Esophagus muscularis mucosa (tissue), 4 donors: ENCODE measurements around the gene LRRTM4. TPM values are rescaled to one million over a fixed set of nuclear protein-coding genes. Genes with fewer than 3 reads are reported as not detected.
"Not testable (repeated sequence)": the region's sequence is repeated elsewhere in the genome, so short reads cannot be mapped to it uniquely, and the experiment has no call there.

Experiments used
- DNase-seq: peaks from one replicate; pipeline ENCODE4 v3.0.0-alpha.2; 2017; ENCODE audit errors: extremely low spot score
- H3K27ac ChIP-seq, 4 donors: fragments of 200-600 bp; sonication (generic); replicated peaks in 1 of 4; 1 replicate in 3 of 4; 2 replicates in 1 of 4; pipeline ENCODE4 v1.5.1; 2016 to 2019; ENCODE audit warnings: mild to moderate bottlenecking in 1 of 4
- H3K27me3 ChIP-seq, 4 donors: fragments of 200-600 bp; sonication (generic); one replicate each; pipeline versions ENCODE4 v1.5.1 to v1.6.0; 2016 to 2019
- H3K36me3 ChIP-seq, 4 donors: fragments of 200-600 bp; sonication (generic); one replicate each; pipeline ENCODE4 v1.5.1; 2016 to 2019
- H3K4me1 ChIP-seq, 4 donors: fragments of 200-600 bp; sonication (generic); one replicate each; pipeline ENCODE4 v1.5.1; 2016 to 2019
- H3K4me3 ChIP-seq, 4 donors: fragments of 200-600 bp; sonication (generic); 1 replicate in 2 of 4; 2 replicates in 2 of 4; pipeline ENCODE4 v1.5.1; 2016 to 2019; ENCODE audit warnings: mild to moderate bottlenecking in 4 of 4, moderate library complexity in 1 of 4
- H3K9me3 ChIP-seq, 4 donors: fragments of 200-600 bp; sonication (generic); 1 replicate in 3 of 4; 2 replicates in 1 of 4; pipeline ENCODE4 v1.5.1; 2016 to 2019
- EP300 ChIP-seq: sonication (generic); formaldehyde crosslinking; IDR thresholded peaks from one replicate; pipeline ENCODE4 v1.6.1; 2017; ENCODE audit warnings: antibody characterized with exemption
- POLR2A ChIP-seq: fragments of 450-650 bp; IDR thresholded peaks from one replicate; pipeline ENCODE4 v1.6.1; 2017; ENCODE audit warnings: antibody characterized with exemption, moderate library complexity, mild to moderate bottlenecking, low read depth
- POLR2AphosphoS5 ChIP-seq, 2 donors: sonication (generic); formaldehyde crosslinking; IDR thresholded peaks; one replicate each; pipeline ENCODE4 v1.6.1; 2017; ENCODE audit warnings: antibody characterized with exemption in 2 of 2
- WGBS: methylation state at CpG from one replicate; pipeline ENCODE4 v1.1.5; 2018; 5-methylcytosine and 5-hydroxymethylcytosine counted together
- intact Hi-C: fragments of 100-400 bp; cut with DNase I; formaldehyde crosslinking; loops from one replicate; pipeline ENCODE4 v1.15.1; 2023
- total RNA-seq, 4 donors: library from RNA; depleted of rRNA; stranded (reverse); fragments of >200 nt; gene quantifications; one replicate each; pipeline versions ENCODE4 v1.1.0 to v1.2.1, GENCODE V29; 2016
- TF ChIP-seq, protein P1 (sequence below), 3 experiments: fragments of 200-600 bp in 2 of 3; fragments of 450-650 bp in 1 of 3; sonication (generic) in 2 of 3; IDR thresholded peaks; one replicate each; pipeline ENCODE4 v1.5.1; 2017 to 2019; ENCODE audit warnings: antibody characterized with exemption in 3 of 3, mild to moderate bottlenecking in 2 of 3, moderate library complexity in 1 of 3

The LRRTM4 gene
- total RNA-seq, 4 donors from 2014 or later, result 0.17 to 0.97 (median 0.41) TPM

DNA sequence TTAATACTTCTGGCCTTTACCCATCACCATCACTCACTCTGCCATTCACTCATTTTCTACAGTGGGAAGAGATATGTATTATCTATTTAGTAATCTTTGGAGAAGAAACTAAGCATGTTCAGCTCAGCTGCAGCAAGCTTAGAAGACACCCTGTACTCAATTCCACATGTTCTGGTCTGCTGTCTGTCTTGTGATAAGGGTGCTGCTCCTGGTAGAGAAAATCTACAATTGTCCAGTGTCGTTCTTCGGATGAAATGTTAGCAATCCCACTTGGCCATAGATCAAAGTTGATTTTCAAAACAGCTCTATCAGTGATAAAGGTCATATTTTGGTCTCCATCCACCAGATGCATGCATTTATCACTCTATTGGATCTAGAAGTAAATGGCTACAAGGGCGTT lies 337.1 kb downstream of the LRRTM4 start:
- H3K4me3 ChIP-seq, result no peak overlapping the region
- WGBS, result 87% methylated on average over 3 of the region's 3 CpGs
- TF ChIP-seq POLR2AphosphoS5 (IDR thresholded peaks at IDR 0.05), result no peak
- TF ChIP-seq POLR2A, result no peak
- TF ChIP-seq, protein P1, sequence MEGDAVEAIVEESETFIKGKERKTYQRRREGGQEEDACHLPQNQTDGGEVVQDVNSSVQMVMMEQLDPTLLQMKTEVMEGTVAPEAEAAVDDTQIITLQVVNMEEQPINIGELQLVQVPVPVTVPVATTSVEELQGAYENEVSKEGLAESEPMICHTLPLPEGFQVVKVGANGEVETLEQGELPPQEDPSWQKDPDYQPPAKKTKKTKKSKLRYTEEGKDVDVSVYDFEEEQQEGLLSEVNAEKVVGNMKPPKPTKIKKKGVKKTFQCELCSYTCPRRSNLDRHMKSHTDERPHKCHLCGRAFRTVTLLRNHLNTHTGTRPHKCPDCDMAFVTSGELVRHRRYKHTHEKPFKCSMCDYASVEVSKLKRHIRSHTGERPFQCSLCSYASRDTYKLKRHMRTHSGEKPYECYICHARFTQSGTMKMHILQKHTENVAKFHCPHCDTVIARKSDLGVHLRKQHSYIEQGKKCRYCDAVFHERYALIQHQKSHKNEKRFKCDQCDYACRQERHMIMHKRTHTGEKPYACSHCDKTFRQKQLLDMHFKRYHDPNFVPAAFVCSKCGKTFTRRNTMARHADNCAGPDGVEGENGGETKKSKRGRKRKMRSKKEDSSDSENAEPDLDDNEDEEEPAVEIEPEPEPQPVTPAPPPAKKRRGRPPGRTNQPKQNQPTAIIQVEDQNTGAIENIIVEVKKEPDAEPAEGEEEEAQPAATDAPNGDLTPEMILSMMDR (IDR thresholded peaks at IDR 0.05), result no peak
- no peak for TF ChIP-seq EP300
- no peaks in the 10 kb centered on the region for H3K27me3 ChIP-seq
- H3K9me3 ChIP-seq, result no peaks in the 10 kb centered on the region
- intact Hi-C loops, result no loop called here
- H3K27ac ChIP-seq, result no peak overlapping the region
- no peaks in the 10 kb centered on the region for H3K4me1 ChIP-seq
- H3K36me3 ChIP-seq, result no peaks in the 10 kb centered on the region
- no peak for DNase-seq

DNA sequence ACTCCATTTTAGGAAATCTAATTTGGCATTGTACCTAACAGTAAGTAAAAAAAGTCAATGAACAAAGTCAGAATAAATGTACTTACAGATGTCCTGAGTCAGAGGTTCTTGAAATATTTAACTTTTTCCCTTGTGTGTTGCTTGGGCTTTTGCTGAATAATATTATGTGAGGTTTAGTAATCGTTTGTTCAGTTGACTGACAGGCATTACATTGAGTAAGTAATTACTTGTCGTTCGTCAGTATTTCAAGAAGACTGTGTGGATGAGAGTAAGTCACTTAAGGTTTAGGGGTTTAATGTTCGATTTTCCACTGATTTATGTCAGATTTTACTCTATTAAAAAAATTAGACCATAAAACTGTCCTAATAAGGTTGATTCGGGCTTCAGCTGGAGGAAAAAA lies 342.9 kb downstream of the LRRTM4 start:
- no peaks in the 10 kb centered on the region for H3K4me1 ChIP-seq
- no peak overlapping the region for H3K4me3 ChIP-seq
- TF ChIP-seq POLR2A (no peak), POLR2AphosphoS5 (IDR thresholded peaks at IDR 0.05) (no peak), EP300 (no peak)
- TF ChIP-seq, protein P1 (IDR thresholded peaks at IDR 0.05), result no peak
- H3K27ac ChIP-seq, result no peak overlapping the region
- no peaks in the 10 kb centered on the region for H3K27me3 ChIP-seq
- no peak for DNase-seq
- 81% methylated on average over 5 of the region's 5 CpGs for WGBS
- no peaks in the 10 kb centered on the region for H3K9me3 ChIP-seq
- intact Hi-C loops, result no loop called here
- H3K36me3 ChIP-seq, result no peaks in the 10 kb centered on the region

DNA sequence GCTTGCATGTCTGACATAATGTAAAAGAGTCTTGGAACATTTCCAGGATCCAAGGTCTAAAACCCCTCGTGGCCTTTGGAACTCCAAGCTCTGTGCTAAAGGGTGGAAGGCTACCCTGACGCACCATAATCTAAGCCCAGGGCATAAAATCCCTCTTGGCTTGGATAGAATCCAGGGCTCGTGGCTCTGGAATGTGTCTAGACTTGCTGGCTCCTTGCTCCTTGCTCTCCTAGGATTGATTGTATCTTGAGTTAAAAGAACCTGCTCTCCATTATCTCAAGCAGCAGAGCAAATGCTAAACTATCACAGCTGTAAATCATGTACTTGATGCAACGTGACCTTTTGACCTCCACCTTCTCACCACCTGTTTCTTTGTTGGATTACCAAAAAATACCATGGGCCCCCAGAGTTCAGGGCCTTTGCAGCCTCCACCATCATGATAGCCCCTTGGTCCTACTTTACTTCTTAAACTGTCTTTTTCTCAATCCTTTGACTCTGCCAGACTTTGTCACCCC lies 346.9 kb downstream of the LRRTM4 start:
- H3K27ac ChIP-seq, H3K27me3 ChIP-seq, H3K4me3 ChIP-seq, H3K9me3 ChIP-seq, H3K36me3 ChIP-seq, H3K4me1 ChIP-seq, DNase-seq, intact Hi-C loops: not testable (repeated sequence)
- 53% methylated on average over 4 of the region's 4 CpGs for WGBS

GRCh38 chr2:77169426-77169825 lies 352.8 kb downstream of the LRRTM4 start:
- Histone ChIP-seq H3K27ac (no peak overlapping the region), H3K36me3 (no peaks in the 10 kb centered on the region), H3K9me3 (peaks cover 0 to 9% (median 2%) of the 10 kb centered on the region in 4 donors), H3K4me1 (no peaks in the 10 kb centered on the region), H3K27me3 (no peaks in the 10 kb centered on the region), H3K4me3 (no peak overlapping the region)
- 60% methylated on average over 2 of the region's 2 CpGs for WGBS
- no peak for TF ChIP-seq EP300
- intact Hi-C loops, result no loop called here
- DNase-seq, result no peak

DNA sequence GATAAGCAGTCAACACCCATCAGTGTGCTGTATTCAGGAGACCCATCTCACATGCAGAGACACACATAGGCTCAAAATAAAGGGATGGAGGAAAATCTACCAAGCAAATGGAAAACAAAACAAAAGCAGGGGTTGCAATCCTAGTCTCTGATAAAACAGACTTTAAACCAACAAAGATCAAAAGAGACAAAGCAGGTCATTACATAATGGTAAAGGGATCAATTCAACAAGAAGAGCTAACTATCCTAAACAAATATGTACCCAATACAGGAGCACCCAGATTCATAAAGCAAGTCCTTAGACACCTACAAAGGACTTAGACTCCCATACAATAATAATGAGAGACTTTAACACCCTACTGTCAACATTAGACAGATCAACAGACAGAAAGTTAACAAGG lies 358.2 kb downstream of the LRRTM4 start:
- peaks cover 0 to 17% (median 2%) of the 10 kb centered on the region in 4 donors for H3K9me3 ChIP-seq
- intact Hi-C loops, DNase-seq, H3K36me3 ChIP-seq, H3K4me3 ChIP-seq, H3K4me1 ChIP-seq, H3K27ac ChIP-seq, H3K27me3 ChIP-seq: not testable (repeated sequence)

DNA sequence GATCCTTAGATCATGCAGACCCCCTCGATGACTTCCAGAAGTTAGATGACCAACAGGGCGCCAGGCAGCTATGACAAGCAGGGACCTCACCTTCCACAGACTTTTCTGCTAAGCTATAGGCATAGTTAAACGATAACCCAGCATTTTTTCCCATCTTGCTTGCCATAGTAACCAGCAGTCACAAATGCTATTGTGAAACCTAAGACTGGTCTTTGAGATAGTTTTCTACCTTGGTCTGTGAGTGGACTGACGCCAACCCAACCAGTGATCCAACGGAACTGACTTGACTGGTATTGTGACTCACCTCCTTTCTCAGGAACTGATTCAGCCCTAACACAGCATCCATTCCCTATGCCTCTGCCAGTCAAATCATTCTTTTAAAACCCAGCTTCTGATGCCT lies 361.2 kb downstream of the LRRTM4 start:
- intact Hi-C loops, result no loop called here
- TF ChIP-seq EP300 (no peak), POLR2A (no peak), POLR2AphosphoS5 (IDR thresholded peaks at IDR 0.05) (no peak)
- TF ChIP-seq, protein P1 (IDR thresholded peaks at IDR 0.05), result no peak
- H3K27ac ChIP-seq, result no peak overlapping the region
- peaks cover 0 to 8% (median 0%) of the 10 kb centered on the region in 4 donors for H3K9me3 ChIP-seq
- H3K4me3 ChIP-seq, result no peak overlapping the region
- WGBS, result 75% methylated on average over 5 of the region's 5 CpGs
- no peak for DNase-seq
- H3K4me1 ChIP-seq, result no peaks in the 10 kb centered on the region
- H3K36me3 ChIP-seq, result no peaks in the 10 kb centered on the region
- no peaks in the 10 kb centered on the region for H3K27me3 ChIP-seq
